ENCODE data around the gene LRRK2.
"Not testable (repeated sequence)": the region's sequence is repeated elsewhere in the genome, so short reads cannot be mapped to it uniquely, and the experiment has no call there.

The LRRK2 gene

DNA sequence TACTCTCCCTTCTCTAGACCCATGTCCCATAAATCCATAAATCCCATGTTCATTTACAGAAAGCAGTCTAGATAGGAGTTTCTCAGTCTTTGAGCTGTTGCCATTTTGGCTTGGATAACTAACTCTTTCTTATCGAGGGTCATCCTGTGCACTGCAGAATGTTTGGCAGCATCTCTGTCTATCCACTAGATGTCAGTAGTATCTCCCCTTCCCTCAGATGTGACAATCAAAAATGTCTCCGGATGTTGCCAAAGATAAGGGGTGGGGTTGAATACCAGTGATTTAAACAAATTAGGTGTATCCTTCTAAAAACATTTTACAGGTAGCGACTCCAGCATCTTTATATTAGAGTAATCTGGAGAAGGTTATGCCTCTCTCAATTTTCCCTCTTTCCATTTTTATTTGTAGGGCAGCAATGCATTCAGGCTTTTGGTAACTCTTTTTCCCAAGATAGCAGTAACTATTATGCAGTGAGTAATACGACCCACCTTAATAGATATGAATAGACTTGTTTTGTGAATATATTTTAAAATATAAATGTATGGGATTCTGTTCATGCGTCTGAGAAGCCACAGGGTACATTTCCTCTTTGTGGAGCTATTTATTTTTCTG lies 100.7 kb downstream of the LRRK2 start:
- DNase-seq, result no peak

- no peak for DNase-seq
Observed at GRCh38 chr12:40327535-40327934, 102.7 kb downstream of the LRRK2 start.

- DNase-seq, result no peak
Observed at GRCh38 chr12:40330180-40330579, 105.4 kb downstream of the LRRK2 start.

DNA sequence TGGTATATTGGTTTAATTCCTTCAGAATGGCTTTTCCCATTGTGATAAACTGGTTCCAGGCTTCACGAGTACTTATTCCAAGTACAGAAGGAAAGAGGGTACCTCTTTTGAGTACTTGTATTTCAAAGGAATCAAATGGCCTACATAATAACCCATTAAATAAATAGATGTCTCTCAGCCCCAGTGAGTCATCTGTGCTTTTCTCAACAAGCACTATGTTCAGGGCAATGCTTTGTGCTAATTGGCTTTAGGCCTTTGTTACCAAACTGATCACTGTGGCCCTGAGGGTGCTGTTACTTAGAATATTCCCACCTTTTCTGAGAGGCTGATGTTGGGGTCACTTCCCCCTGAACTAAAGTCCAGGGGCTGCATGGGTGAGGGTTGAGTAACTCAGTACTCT lies 107.1 kb downstream of the LRRK2 start:
- DNase-seq, result no peak

GRCh38 chr12:40335991-40336390 lies 111.2 kb downstream of the LRRK2 start:
- no peak for DNase-seq

GRCh38 chr12:40336573-40337199 lies 111.9 kb downstream of the LRRK2 start:
- no peak for DNase-seq

DNA sequence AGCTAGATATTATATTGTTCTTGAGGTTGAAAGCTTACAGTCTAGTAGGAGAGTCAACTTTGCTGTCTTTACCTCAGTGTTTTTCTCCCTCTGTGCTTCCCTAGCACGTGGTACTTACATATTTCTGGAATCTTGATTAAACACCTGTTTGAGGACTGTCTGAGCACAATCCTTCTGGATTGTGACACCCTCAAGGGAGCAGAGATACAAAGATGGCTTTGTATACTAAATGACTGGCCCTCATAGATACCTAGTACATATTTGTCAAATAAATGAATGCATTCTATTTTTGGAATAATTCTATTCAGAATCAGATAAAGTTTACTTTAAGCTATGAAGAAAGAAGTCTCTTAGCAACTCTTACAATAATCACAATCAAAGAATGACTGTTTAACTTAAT lies 113.3 kb downstream of the LRRK2 start:
- DNase-seq, result no peak

GRCh38 chr12:40338621-40339020 lies 113.8 kb downstream of the LRRK2 start:
- no peak for DNase-seq

DNA sequence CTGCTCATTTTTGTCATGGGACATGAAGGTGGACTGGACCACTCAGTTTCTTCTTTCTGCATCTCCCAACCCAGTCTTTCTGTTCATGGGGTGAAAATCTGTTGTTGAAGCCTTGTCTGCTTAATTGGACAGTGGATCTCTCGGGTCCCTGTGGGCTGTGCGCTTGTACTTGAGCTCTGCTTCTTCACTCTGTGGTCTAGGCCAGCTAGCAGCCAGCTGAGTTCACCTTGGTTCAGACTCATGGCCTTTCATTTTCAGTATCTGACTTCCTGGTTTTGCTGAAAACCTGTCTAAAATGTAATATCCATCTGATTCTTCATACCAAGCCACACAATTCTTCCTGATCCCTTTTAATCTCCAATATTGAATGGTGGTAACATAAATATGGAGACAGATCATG lies 117.2 kb downstream of the LRRK2 start:
- DNase-seq, result no peak

- DNase-seq, result no peak
Observed at GRCh38 chr12:40343124-40343523, 118.3 kb downstream of the LRRK2 start.

DNA sequence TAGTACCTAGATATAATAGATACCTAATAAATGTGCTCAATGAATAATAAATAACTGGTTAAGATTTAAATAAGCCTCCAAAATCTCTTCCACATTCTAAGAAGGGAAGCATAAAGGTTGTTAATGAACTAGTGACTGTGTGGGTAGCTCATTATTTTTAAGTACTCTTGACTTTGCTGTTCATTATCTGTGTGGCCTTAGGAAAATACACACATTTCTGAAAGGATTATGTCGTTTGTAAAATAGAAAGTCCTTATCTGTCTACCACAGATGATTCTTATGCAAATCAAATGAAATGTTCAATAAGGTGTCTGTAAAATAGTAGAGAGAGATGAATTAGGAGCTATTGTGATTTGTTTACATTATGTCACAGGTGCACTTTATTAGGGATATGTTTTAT lies 119.5 kb downstream of the LRRK2 start:
- no peak for DNase-seq

- no peak for DNase-seq
Observed at GRCh38 chr12:40351976-40352375, 127.2 kb downstream of the LRRK2 start.

DNA sequence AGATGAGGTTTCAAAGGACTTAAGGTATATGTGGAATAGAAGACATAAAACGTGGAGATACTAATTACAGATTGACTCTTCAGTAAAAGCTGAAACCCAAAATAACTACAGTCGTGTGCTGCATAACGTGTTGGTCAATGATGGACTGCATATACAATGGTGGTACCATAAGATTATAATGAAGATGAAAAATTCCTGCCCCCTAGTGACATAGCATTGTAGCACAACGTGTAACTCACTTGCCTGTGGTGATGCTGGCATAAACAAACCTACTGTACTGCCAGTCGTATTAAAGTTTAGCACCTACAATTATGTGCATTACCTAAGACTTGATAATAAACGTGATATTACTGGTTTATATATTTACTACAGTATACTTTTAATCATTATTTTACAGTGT lies 150.3 kb downstream of the LRRK2 start:
- DNase-seq, result no peak

GRCh38 chr12:40376533-40377267 lies 151.9 kb downstream of the LRRK2 start:
- DNase-seq, result no peak

- DNase-seq, result no peak
Observed at GRCh38 chr12:40378691-40379090, 153.9 kb downstream of the LRRK2 start.

- DNase-seq, result no peak
Observed at GRCh38 chr12:40382217-40382616, 157.4 kb downstream of the LRRK2 start.

- DNase-seq, result not testable (repeated sequence)
Observed at GRCh38 chr12:40387279-40387678, 162.5 kb downstream of the LRRK2 start.

DNA sequence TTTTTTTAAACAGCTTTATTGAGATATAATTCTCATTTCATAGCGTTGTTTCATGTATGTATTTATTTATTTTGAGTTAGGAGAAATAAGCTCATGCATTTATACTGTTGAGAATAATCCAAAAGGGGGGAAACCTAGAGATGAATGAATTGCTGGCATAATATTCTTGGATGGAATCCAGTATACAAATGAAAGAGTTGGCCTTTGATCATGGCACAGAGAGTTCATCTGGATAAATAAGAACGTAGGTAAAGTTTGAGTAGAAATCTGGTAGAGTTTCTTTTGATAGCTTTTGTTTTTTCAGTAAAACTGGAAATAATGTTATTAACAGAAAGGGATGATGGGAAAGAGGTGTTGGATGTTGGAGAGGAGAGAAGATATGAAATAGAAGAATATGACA lies 166.2 kb downstream of the LRRK2 start:
- DNase-seq, result no peak

DNA sequence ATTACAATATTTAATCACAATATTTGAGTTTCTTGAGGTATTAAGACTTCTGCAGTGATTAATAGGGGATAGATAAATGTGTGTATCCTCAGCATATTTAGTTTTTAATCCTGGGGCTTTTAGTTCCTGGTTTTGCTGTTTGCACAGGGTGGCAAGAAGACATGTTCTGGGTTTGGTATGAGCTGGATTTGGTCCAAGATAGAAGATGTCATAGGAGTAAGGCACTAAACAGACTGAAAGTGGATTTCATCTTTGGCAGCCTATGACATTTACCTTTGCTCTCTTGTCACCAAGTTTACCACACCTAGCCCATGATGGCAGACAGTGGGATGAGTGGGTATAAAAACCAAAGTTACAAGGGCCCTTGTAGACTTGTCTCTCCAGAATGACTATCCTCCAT lies 168.2 kb downstream of the LRRK2 start:
- DNase-seq, result no peak

GRCh38 chr12:40399656-40400055 lies 174.9 kb downstream of the LRRK2 start:
- no peak for DNase-seq

DNA sequence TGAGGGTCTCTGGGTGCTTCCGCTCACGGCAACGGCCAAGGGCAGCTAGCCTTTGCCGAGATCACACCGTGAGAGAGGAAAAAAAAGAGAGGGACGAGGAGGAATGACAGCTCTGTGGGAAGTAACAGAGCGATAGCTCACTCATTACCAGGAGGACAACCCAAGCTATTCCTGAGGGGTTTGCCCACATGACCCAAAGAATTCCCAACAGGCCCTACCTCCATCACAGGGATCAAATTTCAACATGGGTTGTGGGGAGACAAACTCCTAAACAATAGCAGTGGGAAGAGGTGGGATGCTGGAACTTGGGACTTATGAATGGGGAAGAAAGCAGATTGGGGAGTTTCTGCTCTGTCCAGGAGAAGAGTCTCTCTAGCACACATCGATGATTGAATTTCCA lies 180.6 kb downstream of the LRRK2 start:
- no peak for DNase-seq
